Ascending aorta (tissue), 2 donors: ENCODE data around the gene AAK1. TPM values are rescaled to one million over a fixed set of nuclear protein-coding genes. Genes with fewer than 3 reads are reported as not detected.

Experiments
- DNase-seq, 2 donors: peaks; one replicate each; pipeline ENCODE4 v3.0.0-alpha.2; 2019; ENCODE audit warnings: low spot score in 2 of 2
- H3K27ac ChIP-seq, 2 donors: fragments of 200-600 bp; sonication (generic); one replicate each; pipeline ENCODE4 v1.5.1; 2016 to 2017; ENCODE audit warnings: mild to moderate bottlenecking in 1 of 2
- H3K27me3 ChIP-seq: fragments of 200-600 bp; sonication (generic); one replicate; pipeline ENCODE4 v1.5.1; 2017
- H3K36me3 ChIP-seq, 2 donors: fragments of 200-600 bp; sonication (generic); one replicate each; pipeline ENCODE4 v1.5.1; 2016
- H3K4me1 ChIP-seq, 2 donors: fragments of 200-600 bp; sonication (generic); one replicate each; pipeline ENCODE4 v1.5.1; 2016 to 2017; ENCODE audit warnings: mild to moderate bottlenecking in 1 of 2
- H3K4me3 ChIP-seq, 2 donors: fragments of 200-600 bp; sonication (generic); one replicate each; pipeline ENCODE4 v1.5.1; 2016 to 2017; ENCODE audit warnings: mild to moderate bottlenecking in 1 of 2
- H3K9me3 ChIP-seq, 2 donors: fragments of 200-600 bp; sonication (generic); one replicate each; pipeline ENCODE4 v1.5.1; 2016
- CTCF ChIP-seq, 3 experiments: fragments of 200-600 bp in 2 of 3; fragments of 450-650 bp in 1 of 3; sonication (generic) in 2 of 3; IDR thresholded peaks; one replicate each; pipeline ENCODE4 v1.5.1; 2016 to 2019; ENCODE audit warnings: antibody characterized with exemption in 3 of 3, mild to moderate bottlenecking in 1 of 3, moderate library complexity in 1 of 3
- intact Hi-C: fragments of 100-400 bp; cut with DNase I; formaldehyde crosslinking; loops from one replicate; pipeline ENCODE4 v1.15.1; 2023
- total RNA-seq: library from RNA; depleted of rRNA; stranded (reverse); fragments of >200 nt; gene quantifications from one replicate; pipeline ENCODE4 v1.1.0, GENCODE V29; 2016

The AAK1 gene
- total RNA-seq, 1 donor from 2014 or later = 53.4 TPM

- no peak for DNase-seq
- no peak for TF ChIP-seq CTCF (IDR thresholded peaks at IDR 0.05)
- intact Hi-C loops = no loop called here
- Histone ChIP-seq H3K9me3 (peaks cover 0 to 7% of the 10 kb centered on the region in 2 donors), H3K36me3 (no peaks in the 10 kb centered on the region), H3K4me3 (no peak overlapping the region), H3K27me3 (no peaks in the 10 kb centered on the region), H3K27ac (no peak overlapping the region), H3K4me1 (peaks cover 0 to 2% of the 10 kb centered on the region in 2 donors)
Observed at GRCh38 chr2:69549421-69549820, 94.1 kb downstream of the AAK1 start.

- peaks cover 0 to 2% of the 10 kb centered on the region in 2 donors for H3K4me1 ChIP-seq
- intact Hi-C loops = no loop called here
- peaks cover 0 to 7% of the 10 kb centered on the region in 2 donors for H3K9me3 ChIP-seq
- peaks cover 0 to 9% of the 10 kb centered on the region in 2 donors for H3K36me3 ChIP-seq
- no peak for DNase-seq
- H3K4me3 ChIP-seq = no peak overlapping the region
- H3K27me3 ChIP-seq = no peaks in the 10 kb centered on the region
- no peak overlapping the region for H3K27ac ChIP-seq
- TF ChIP-seq CTCF (IDR thresholded peaks at IDR 0.05) = no peak
Observed at GRCh38 chr2:69547984-69548715, 95.4 kb downstream of the AAK1 start.

- DNase-seq = no peak
Observed at GRCh38 chr2:69546646-69547045, 96.9 kb downstream of the AAK1 start.

GRCh38 chr2:69545477-69545932 lies 98.0 kb downstream of the AAK1 start:
- DNase-seq = no peak
- no peaks in the 10 kb centered on the region for H3K27me3 ChIP-seq

More at GRCh38 chr2:69546646-69547045, 96.9 kb downstream of the AAK1 start:
- peaks cover 0 to 7% of the 10 kb centered on the region in 2 donors for H3K9me3 ChIP-seq
- no peak for TF ChIP-seq CTCF (IDR thresholded peaks at IDR 0.05)
- no peaks in the 10 kb centered on the region for H3K27me3 ChIP-seq
- no peak overlapping the region for H3K4me3 ChIP-seq
- no peak overlapping the region for H3K27ac ChIP-seq
- peaks cover 3 to 23% of the 10 kb centered on the region in 2 donors for H3K36me3 ChIP-seq
- intact Hi-C loops = no loop called here
- peaks cover 0 to 2% of the 10 kb centered on the region in 2 donors for H3K4me1 ChIP-seq

GRCh38 chr2:69544951-69545350 lies 98.6 kb downstream of the AAK1 start:
- no peak for TF ChIP-seq CTCF (IDR thresholded peaks at IDR 0.05)
- peaks cover 5 to 28% of the 10 kb centered on the region in 2 donors for H3K36me3 ChIP-seq
- DNase-seq = no peak
- H3K4me3 ChIP-seq = no peak overlapping the region
- peaks cover 0 to 2% of the 10 kb centered on the region in 2 donors for H3K4me1 ChIP-seq
- H3K27me3 ChIP-seq = no peaks in the 10 kb centered on the region
- H3K27ac ChIP-seq = no peak overlapping the region
- intact Hi-C loops = no loop called here
- H3K9me3 ChIP-seq = peaks cover 0 to 7% of the 10 kb centered on the region in 2 donors

More at GRCh38 chr2:69545477-69545932, 98.0 kb downstream of the AAK1 start:
- intact Hi-C loops = no loop called here
- TF ChIP-seq CTCF (IDR thresholded peaks at IDR 0.05) = no peak
- no peak overlapping the region for H3K27ac ChIP-seq
- no peak overlapping the region for H3K4me3 ChIP-seq
- H3K4me1 ChIP-seq = peaks cover 0 to 2% of the 10 kb centered on the region in 2 donors
- peaks cover 0 to 7% of the 10 kb centered on the region in 2 donors for H3K9me3 ChIP-seq
- peaks cover 5 to 28% of the 10 kb centered on the region in 2 donors for H3K36me3 ChIP-seq
